ENCODE results near the gene APEX1. TPM values are rescaled to one million over a fixed set of nuclear protein-coding genes. Genes with fewer than 3 reads are reported as not detected.

The APEX1 gene
- total RNA-seq, 2 donors from 2014 or later = 86.7 to 101 TPM

GRCh38 chr14:20434701-20435581 is 20.1 kb upstream of the APEX1 start:
- DNase-seq (peak in 3 of 4 donors; percentile 32 to 40 (median 34)), ATAC-seq (no peak)
- Histone ChIP-seq H3K27ac (no peak overlapping the region), H3K9me3 (no peaks in the 10 kb centered on the region), H3K4me3 (no peak overlapping the region), H3K36me3 (replicated peaks in 1 of 2; ENCODE audit: insufficient read depth in 1 of 2, low read depth in 2 of 2) (no peaks in the 10 kb centered on the region), H3K4me1 (peaks cover 8% of the 10 kb centered on the region), H3K27me3 (no peaks in the 10 kb centered on the region)
- TF ChIP-seq POLR2A (IDR thresholded peaks at IDR 0.05) = no peak
- TF ChIP-seq CTCF (IDR thresholded peaks at IDR 0.05) = no peak
- 33 to 48% methylated on average over 9 to 40 of the region's 44 CpGs for WGBS, 2 donors
- intact Hi-C loops (cut with DNase I) = no loop called here

DNA sequence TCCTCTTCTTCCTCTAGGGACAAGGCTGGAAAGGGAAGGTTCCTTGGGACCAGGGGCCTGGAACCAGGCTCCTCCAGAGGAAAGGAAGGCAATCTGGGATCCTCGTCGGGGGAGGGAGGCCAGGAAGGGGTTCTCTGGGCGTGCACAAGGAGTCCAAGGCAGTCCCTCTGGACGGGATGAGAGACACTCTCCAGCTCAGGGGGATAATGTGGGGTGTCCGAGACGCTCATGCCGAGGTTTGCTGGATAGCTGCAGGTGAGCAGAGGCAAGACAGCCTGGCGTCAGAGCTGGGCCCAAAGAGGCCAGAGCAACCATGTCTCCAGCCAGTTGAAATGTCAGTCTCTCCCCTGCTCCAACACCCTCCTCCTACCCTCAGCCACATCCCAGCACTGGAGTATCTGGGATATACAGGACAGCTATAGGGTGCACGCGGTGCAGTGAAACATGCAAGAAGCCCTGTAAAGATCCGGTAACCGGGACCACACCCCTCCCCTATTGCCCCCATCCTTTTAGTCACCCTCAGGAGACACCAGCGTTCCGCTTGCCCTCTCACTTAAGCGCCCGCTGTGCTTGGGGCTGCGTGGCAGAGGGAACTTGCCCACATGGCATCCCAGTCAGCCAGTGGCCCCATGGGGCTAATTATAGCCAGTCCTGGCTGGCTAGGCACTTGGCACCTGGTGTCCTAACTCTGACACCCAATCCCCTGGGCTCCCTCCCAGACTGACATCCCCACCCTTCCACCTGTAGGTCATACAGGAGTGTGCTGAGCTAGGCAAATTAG is 19.3 kb upstream of the APEX1 start, which contains the start of gene KLHL33:
Gene KLHL33 (minus strand): TSS at position 585 of the 781 bp plus-strand sequence. CDS start 355 bp downstream, at position 230.
- TF ChIP-seq CTCF (IDR thresholded peaks at IDR 0.05) (no peak), POLR2A (IDR thresholded peaks at IDR 0.05) (no peak)
- WGBS, 2 donors = 74 to 90% methylated on average over 9 to 17 of the region's 17 CpGs
- no peak within 1 kb of the TSS for H3K4me3 ChIP-seq
- no peaks in the 10 kb centered on the region for H3K27me3 ChIP-seq
- no peaks in the 10 kb centered on the region for H3K36me3 ChIP-seq (replicated peaks in 1 of 2; ENCODE audit: insufficient read depth in 1 of 2, low read depth in 2 of 2)
- H3K4me1 ChIP-seq = no peaks in the 10 kb centered on the region
- H3K27ac ChIP-seq = no peak within 1 kb of the TSS
- no peaks in the 10 kb centered on the region for H3K9me3 ChIP-seq
- ATAC-seq (no peak), DNase-seq (no peak)
- intact Hi-C loops (cut with DNase I) = no loop called here

GRCh38 chr14:20436363-20436755 is 18.7 kb upstream of the APEX1 start:
- no peak for ATAC-seq
- TF ChIP-seq POLR2A (IDR thresholded peaks at IDR 0.05) = no peak
- TF ChIP-seq CTCF (IDR thresholded peaks at IDR 0.05) = no peak
- no peak for DNase-seq
- intact Hi-C loops (cut with DNase I) = no loop called here
- Histone ChIP-seq H3K4me3 (no peak overlapping the region), H3K9me3 (no peaks in the 10 kb centered on the region), H3K27me3 (no peaks in the 10 kb centered on the region), H3K4me1 (no peaks in the 10 kb centered on the region), H3K36me3 (replicated peaks in 1 of 2; ENCODE audit: insufficient read depth in 1 of 2, low read depth in 2 of 2) (no peaks in the 10 kb centered on the region), H3K27ac (no peak overlapping the region)
- WGBS, 2 donors = 78 to 81% methylated on average over 4 of the region's 4 CpGs

DNA sequence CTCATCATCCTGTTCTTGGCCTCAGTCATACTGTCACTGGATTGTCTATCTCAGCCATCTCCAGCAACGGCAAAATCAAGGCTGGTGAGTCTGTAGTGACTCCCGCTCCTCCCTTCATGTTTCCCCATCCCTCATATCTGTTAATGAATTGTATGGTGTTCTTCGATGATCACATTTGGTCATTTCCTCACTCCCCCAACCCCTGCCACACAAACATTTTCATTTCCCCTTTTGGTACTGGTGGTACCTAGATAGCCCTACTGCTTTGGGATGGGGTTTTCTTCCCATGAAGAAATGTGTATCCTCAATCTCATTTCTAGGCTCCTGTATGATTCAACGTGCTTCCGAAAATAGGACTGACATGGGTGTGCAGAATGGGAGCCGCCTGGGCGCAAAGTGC is 16.4 kb upstream of the APEX1 start:
- ATAC-seq = no peak
- TF ChIP-seq CTCF (IDR thresholded peaks at IDR 0.05) = no peak
- TF ChIP-seq POLR2A (IDR thresholded peaks at IDR 0.05) = no peak
- Histone ChIP-seq H3K9me3 (no peaks in the 10 kb centered on the region), H3K4me3 (no peak overlapping the region), H3K27ac (no peak overlapping the region), H3K27me3 (no peaks in the 10 kb centered on the region), H3K36me3 (replicated peaks in 1 of 2; ENCODE audit: insufficient read depth in 1 of 2, low read depth in 2 of 2) (no peaks in the 10 kb centered on the region), H3K4me1 (no peaks in the 10 kb centered on the region)
- DNase-seq = no peak
- WGBS, 2 donors = 77 to 78% methylated on average over 7 of the region's 7 CpGs
- intact Hi-C loops (cut with DNase I) = no loop called here
